ENCODE data around the gene TNFRSF17. TPM values are rescaled to one million over a fixed set of nuclear protein-coding genes. Genes with fewer than 3 reads are reported as not detected.

The TNFRSF17 gene
- total and polyA plus RNA-seq, 8 donors = 0.32 to 1.7 TPM; not detected in 6

GRCh38 chr16:11988258-11988978 lies 23.4 kb downstream of the TNFRSF17 start:
- no peak for TF ChIP-seq CTCF (IDR thresholded peaks at IDR 0.05)
- 67 to 73% methylated on average over 5 of the region's 5 CpGs for WGBS, 2 donors

GRCh38 chr16:11990702-11991390 lies 25.8 kb downstream of the TNFRSF17 start:
- no peak for ATAC-seq
- TF ChIP-seq CTCF (IDR thresholded peaks at IDR 0.05) = no peak
- Histone ChIP-seq H3K27me3 (no peaks in the 10 kb centered on the region), H3K27ac (no peak overlapping the region), H3K36me3 (no peaks in the 10 kb centered on the region), H3K4me1 (no peaks in the 10 kb centered on the region), H3K9me3 (no peaks in the 10 kb centered on the region), H3K4me3 (no peak overlapping the region)
- 83 to 84% methylated on average over 11 of the region's 11 CpGs for WGBS, 2 donors
- intact Hi-C loops (cut with DNase I) = no loop called here
- FAIRE-seq = no peak
- no peak for DNase-seq

More at GRCh38 chr16:11988258-11988978, 23.4 kb downstream of the TNFRSF17 start:
- Histone ChIP-seq H3K9me3 (no peaks in the 10 kb centered on the region), H3K36me3 (no peaks in the 10 kb centered on the region), H3K4me3 (no peak overlapping the region), H3K27ac (no peak overlapping the region), H3K27me3 (no peaks in the 10 kb centered on the region), H3K4me1 (no peaks in the 10 kb centered on the region)
- intact Hi-C loops (cut with DNase I) = no loop called here
- DNase-seq (no peak), ATAC-seq (no peak), FAIRE-seq (no peak)

- ATAC-seq = peak in 2 of 4 donors; percentile 22 to 44
- DNase-seq = no peak
- FAIRE-seq = no peak
- intact Hi-C loops (cut with DNase I) = no loop called here
- H3K4me3 ChIP-seq = no peak overlapping the region
- no peaks in the 10 kb centered on the region for H3K9me3 ChIP-seq
- H3K27ac ChIP-seq = no peak overlapping the region
- 79 to 80% methylated on average over 3 of the region's 3 CpGs for WGBS, 2 donors
- H3K36me3 ChIP-seq = no peaks in the 10 kb centered on the region
- no peaks in the 10 kb centered on the region for H3K27me3 ChIP-seq
- no peak for TF ChIP-seq CTCF (IDR thresholded peaks at IDR 0.05)
- no peaks in the 10 kb centered on the region for H3K4me1 ChIP-seq
Measured at GRCh38 chr16:11992008-11992584, 27.1 kb downstream of the TNFRSF17 start.

- DNase-seq = no peak
- Histone ChIP-seq H3K4me1 (no peaks in the 10 kb centered on the region), H3K27me3 (no peaks in the 10 kb centered on the region), H3K9me3 (no peaks in the 10 kb centered on the region), H3K36me3 (no peaks in the 10 kb centered on the region), H3K4me3 (no peak overlapping the region), H3K27ac (no peak overlapping the region)
- 90 to 95% methylated on average over 16 of the region's 16 CpGs for WGBS, 2 donors
- no peak for TF ChIP-seq CTCF (IDR thresholded peaks at IDR 0.05)
- FAIRE-seq = no peak
- intact Hi-C loops (cut with DNase I) = no loop called here
- ATAC-seq = no peak
Measured at GRCh38 chr16:11992586-11993524, 27.8 kb downstream of the TNFRSF17 start.

Measured in pancreas (tissue), 10 donors.